Measurements from ENCODE around the gene NR4A1. TPM values are rescaled to one million over a fixed set of nuclear protein-coding genes. Genes with fewer than 3 reads are reported as not detected.

Gene NR4A1
- total RNA-seq, 2 experiments from 2014 or later = 25.3 to 29.0 TPM

- CTCF ChIA-PET (ENCODE audit: unreplicated experiment) = interaction anchor here (0.6 to 1.8 kb wide), 3 partner anchors 15 to 43 kb away, joined by 3 to 4 read pairs (median 3); no protein-coding TSS in a partner anchor
- H4K20me1 ChIP-seq (ENCODE audit: insufficient read depth, low read length) = no peaks in the 10 kb centered on the region
Observed at GRCh38 chr12:52045794-52046199, 5.4 kb upstream of the NR4A1 start.

GRCh38 chr12:52046859-52047258 is 4.4 kb upstream of the NR4A1 start:
- TF ChIP-seq EZH2phosphoT487 (IDR thresholded peaks at IDR 0.05; ENCODE audit: borderline replicate concordance, low read depth, low read length) = no peak
- ChIA-PET CTCF (ENCODE audit: unreplicated experiment) (no interaction called here), POLR2A (no interaction called here)
- no peak for DNase-seq (ENCODE audit: low spot score)
- H2AFZ ChIP-seq (ENCODE audit: low read length) = no peak overlapping the region
- no peaks in the 10 kb centered on the region for H4K20me1 ChIP-seq (ENCODE audit: insufficient read depth, low read length)
- H3K4me2 ChIP-seq (ENCODE audit: low read length) = no peak overlapping the region
- peaks cover 46% of the 10 kb centered on the region for H3K4me1 ChIP-seq (ENCODE audit: insufficient read depth, low read length, poor library complexity, severe bottlenecking)
- BruUV-seq (replicated peaks) = no TSS peak
- no peak overlapping the region for H3K27ac ChIP-seq (ENCODE audit: low read depth, low read length, poor library complexity, severe bottlenecking)
- no peaks in the 10 kb centered on the region for H3K9me3 ChIP-seq (ENCODE audit: low read length)
- H3K4me3 ChIP-seq (ENCODE audit: low read depth, low read length, poor library complexity, severe bottlenecking) = no peak overlapping the region
- no peaks in the 10 kb centered on the region for H3K9me2 ChIP-seq (ENCODE audit: insufficient read depth, low read length)
- H3K36me3 ChIP-seq (ENCODE audit: insufficient read depth, low read length) = peaks cover 35% of the 10 kb centered on the region; the same call in 1 of the 2 replicates
- intact Hi-C loops (cut with micrococcal nuclease; ENCODE audit: unreplicated experiment) = no loop called here
- H3K79me2 ChIP-seq (ENCODE audit: insufficient read depth, low read depth, low read length) = peaks cover 7% of the 10 kb centered on the region; the same call in 1 of the 2 replicates

More at GRCh38 chr12:52045794-52046199, 5.4 kb upstream of the NR4A1 start:
- BruUV-seq (replicated peaks) = no TSS peak
- no peak overlapping the region for H3K4me2 ChIP-seq (ENCODE audit: low read length)
- no peak overlapping the region for H3K27ac ChIP-seq (ENCODE audit: low read depth, low read length, poor library complexity, severe bottlenecking)
- peaks cover 7% of the 10 kb centered on the region; the same call in 1 of the 2 replicates for H3K79me2 ChIP-seq (ENCODE audit: insufficient read depth, low read depth, low read length)
- intact Hi-C loops (cut with micrococcal nuclease; ENCODE audit: unreplicated experiment) = no loop called here
- H2AFZ ChIP-seq (ENCODE audit: low read length) = no peak overlapping the region
- H3K4me3 ChIP-seq (ENCODE audit: low read depth, low read length, poor library complexity, severe bottlenecking) = no peak overlapping the region
- DNase-seq (ENCODE audit: low spot score) = no peak
- H3K4me1 ChIP-seq (ENCODE audit: insufficient read depth, low read length, poor library complexity, severe bottlenecking) = peaks cover 46% of the 10 kb centered on the region
- no peaks in the 10 kb centered on the region for H3K9me3 ChIP-seq (ENCODE audit: low read length)
- TF ChIP-seq CTCF (conservative IDR thresholded peaks at IDR 0.05; ENCODE audit: low read length) = no peak
- TF ChIP-seq EZH2phosphoT487 (IDR thresholded peaks at IDR 0.05; ENCODE audit: borderline replicate concordance, low read depth, low read length) = no peak
- POLR2A ChIA-PET = interaction anchor here (0.6 to 1.7 kb wide), 3 partner anchors 13 to 769 kb away, joined by 3 to 5 read pairs (median 3); no protein-coding TSS in a partner anchor
- H3K36me3 ChIP-seq (ENCODE audit: insufficient read depth, low read length) = peaks cover 35% of the 10 kb centered on the region; the same call in 1 of the 2 replicates
- no peaks in the 10 kb centered on the region for H3K9me2 ChIP-seq (ENCODE audit: insufficient read depth, low read length)

GRCh38 chr12:52049286-52049685 is 2.0 kb upstream of the NR4A1 start:
- no peak overlapping the region for H3K4me3 ChIP-seq (ENCODE audit: low read depth, low read length, poor library complexity, severe bottlenecking)

More at GRCh38 chr12:52049286-52049685, 2.0 kb upstream of the NR4A1 start:
- H2AFZ ChIP-seq (ENCODE audit: low read length) = no peak overlapping the region
- H3K27ac ChIP-seq (ENCODE audit: low read depth, low read length, poor library complexity, severe bottlenecking) = no peak overlapping the region
- BruUV-seq (replicated peaks) = no TSS peak
- H3K9me3 ChIP-seq (ENCODE audit: low read length) = no peaks in the 10 kb centered on the region
- H3K36me3 ChIP-seq (ENCODE audit: insufficient read depth, low read length) = peaks cover 19% of the 10 kb centered on the region; the same call in 1 of the 2 replicates
- H3K79me2 ChIP-seq (ENCODE audit: insufficient read depth, low read depth, low read length) = no peaks in the 10 kb centered on the region; the same call in 1 of the 2 replicates
- DNase-seq (ENCODE audit: low spot score) = no peak
- H3K4me1 ChIP-seq (ENCODE audit: insufficient read depth, low read length, poor library complexity, severe bottlenecking) = peaks cover 43% of the 10 kb centered on the region
- intact Hi-C loops (cut with micrococcal nuclease; ENCODE audit: unreplicated experiment) = no loop called here
- ChIA-PET CTCF (ENCODE audit: unreplicated experiment) (no interaction called here), POLR2A (interaction anchor here (0.5 kb wide), 1 partner anchor 75 kb away, joined by 3 read pairs; no protein-coding TSS in a partner anchor)
- H3K4me2 ChIP-seq (ENCODE audit: low read length) = no peak overlapping the region
- H4K20me1 ChIP-seq (ENCODE audit: insufficient read depth, low read length) = no peaks in the 10 kb centered on the region
- TF ChIP-seq EZH2phosphoT487 (IDR thresholded peaks at IDR 0.05; ENCODE audit: borderline replicate concordance, low read depth, low read length) = no peak
- TF ChIP-seq CTCF (conservative IDR thresholded peaks at IDR 0.05; ENCODE audit: low read length) = no peak
- no peaks in the 10 kb centered on the region for H3K9me2 ChIP-seq (ENCODE audit: insufficient read depth, low read length)

Data from OCI-LY7 (cell line).